Glutamatergic neuron (in vitro differentiated cells): ENCODE data around the gene ACTR1A. TPM values are rescaled to one million over a fixed set of nuclear protein-coding genes. Genes with fewer than 3 reads are reported as not detected.
A peak's percentile ranks its signal among the peaks of the same experiment; 100 is the strongest.

ENCODE experiments used
- DNase-seq: peaks from one replicate; pipeline ENCODE4 v3.0.0; 2022
- H3K27ac Mint-ChIP-seq: one replicate; pipeline ENCODE4 v1.8.0; 2020; ENCODE audit warnings: mild to moderate bottlenecking, mixed read lengths, inconsistent platforms; ENCODE audit not compliant: unreplicated experiment
- H3K27me3 Mint-ChIP-seq: one replicate; pipeline ENCODE4 v1.8.0; 2020; ENCODE audit warnings: mild to moderate bottlenecking, moderate library complexity, mixed read lengths, inconsistent platforms; ENCODE audit not compliant: unreplicated experiment
- H3K36me3 Mint-ChIP-seq: one replicate; pipeline ENCODE4 v1.8.0; 2020; ENCODE audit warnings: mild to moderate bottlenecking, mixed read lengths, inconsistent platforms; ENCODE audit not compliant: unreplicated experiment
- H3K4me1 Mint-ChIP-seq: one replicate; pipeline ENCODE4 v1.8.0; 2020; ENCODE audit warnings: mild to moderate bottlenecking, low read depth, mixed read lengths, inconsistent platforms; ENCODE audit not compliant: unreplicated experiment
- H3K4me3 Mint-ChIP-seq: one replicate; pipeline ENCODE4 v1.8.0; 2020; ENCODE audit warnings: mild to moderate bottlenecking, mixed read lengths, inconsistent platforms; ENCODE audit not compliant: unreplicated experiment
- H3K9me3 Mint-ChIP-seq: one replicate; pipeline ENCODE4 v1.8.0; 2020; ENCODE audit warnings: mild to moderate bottlenecking, moderate library complexity, mixed read lengths, inconsistent platforms; ENCODE audit not compliant: unreplicated experiment
- total RNA-seq: library from RNA; stranded (reverse); fragmentation: NEBNext Ultra II Directional; extraction: Animal tissue kit (Norgen Biotek cat#: 25700); gene quantifications from one replicate; pipeline ENCODE4 v1.2.1, GENCODE V29; 2021; ENCODE audit not compliant: unreplicated experiment
- TF ChIP-seq, protein P1 (sequence below): fragments of 200-600 bp; sonication (generic); IDR thresholded peaks from one replicate; pipeline ENCODE4 v1.5.0; 2021; ENCODE audit not compliant: partially characterized antibody, unreplicated experiment

ACTR1A gene
- total RNA-seq, 1 donor from 2014 or later = 250 TPM

DNA sequence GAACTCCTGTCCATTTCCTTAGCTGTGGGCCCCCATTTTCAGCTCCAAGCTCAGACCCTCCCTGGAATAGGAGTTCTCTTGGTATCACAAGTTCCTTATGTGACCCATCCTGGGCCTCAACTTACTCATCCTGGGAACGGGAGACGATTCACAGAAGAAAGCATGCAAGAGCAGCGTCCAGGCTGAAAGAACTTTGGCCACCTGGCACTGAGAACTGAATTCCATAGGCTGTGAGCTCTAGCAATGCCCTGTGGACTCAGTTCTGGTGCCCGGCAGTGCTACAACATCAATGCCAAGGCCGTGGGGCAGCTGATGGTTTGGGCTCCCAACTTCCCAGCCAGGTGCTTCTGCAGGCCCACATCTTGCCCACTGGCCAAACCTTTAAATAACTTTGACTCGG lies 66.2 kb downstream of the ACTR1A start:
- H3K36me3 Mint-ChIP-seq = no peaks in the 10 kb centered on the region
- TF ChIP-seq, protein P1, sequence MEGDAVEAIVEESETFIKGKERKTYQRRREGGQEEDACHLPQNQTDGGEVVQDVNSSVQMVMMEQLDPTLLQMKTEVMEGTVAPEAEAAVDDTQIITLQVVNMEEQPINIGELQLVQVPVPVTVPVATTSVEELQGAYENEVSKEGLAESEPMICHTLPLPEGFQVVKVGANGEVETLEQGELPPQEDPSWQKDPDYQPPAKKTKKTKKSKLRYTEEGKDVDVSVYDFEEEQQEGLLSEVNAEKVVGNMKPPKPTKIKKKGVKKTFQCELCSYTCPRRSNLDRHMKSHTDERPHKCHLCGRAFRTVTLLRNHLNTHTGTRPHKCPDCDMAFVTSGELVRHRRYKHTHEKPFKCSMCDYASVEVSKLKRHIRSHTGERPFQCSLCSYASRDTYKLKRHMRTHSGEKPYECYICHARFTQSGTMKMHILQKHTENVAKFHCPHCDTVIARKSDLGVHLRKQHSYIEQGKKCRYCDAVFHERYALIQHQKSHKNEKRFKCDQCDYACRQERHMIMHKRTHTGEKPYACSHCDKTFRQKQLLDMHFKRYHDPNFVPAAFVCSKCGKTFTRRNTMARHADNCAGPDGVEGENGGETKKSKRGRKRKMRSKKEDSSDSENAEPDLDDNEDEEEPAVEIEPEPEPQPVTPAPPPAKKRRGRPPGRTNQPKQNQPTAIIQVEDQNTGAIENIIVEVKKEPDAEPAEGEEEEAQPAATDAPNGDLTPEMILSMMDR = no peak
- H3K4me1 Mint-ChIP-seq = peaks cover 8% of the 10 kb centered on the region
- H3K4me3 Mint-ChIP-seq = no peak overlapping the region
- H3K27ac Mint-ChIP-seq = no peak overlapping the region
- peaks cover 15% of the 10 kb centered on the region for H3K27me3 Mint-ChIP-seq
- no peak for DNase-seq
- peaks cover 7% of the 10 kb centered on the region for H3K9me3 Mint-ChIP-seq

DNA sequence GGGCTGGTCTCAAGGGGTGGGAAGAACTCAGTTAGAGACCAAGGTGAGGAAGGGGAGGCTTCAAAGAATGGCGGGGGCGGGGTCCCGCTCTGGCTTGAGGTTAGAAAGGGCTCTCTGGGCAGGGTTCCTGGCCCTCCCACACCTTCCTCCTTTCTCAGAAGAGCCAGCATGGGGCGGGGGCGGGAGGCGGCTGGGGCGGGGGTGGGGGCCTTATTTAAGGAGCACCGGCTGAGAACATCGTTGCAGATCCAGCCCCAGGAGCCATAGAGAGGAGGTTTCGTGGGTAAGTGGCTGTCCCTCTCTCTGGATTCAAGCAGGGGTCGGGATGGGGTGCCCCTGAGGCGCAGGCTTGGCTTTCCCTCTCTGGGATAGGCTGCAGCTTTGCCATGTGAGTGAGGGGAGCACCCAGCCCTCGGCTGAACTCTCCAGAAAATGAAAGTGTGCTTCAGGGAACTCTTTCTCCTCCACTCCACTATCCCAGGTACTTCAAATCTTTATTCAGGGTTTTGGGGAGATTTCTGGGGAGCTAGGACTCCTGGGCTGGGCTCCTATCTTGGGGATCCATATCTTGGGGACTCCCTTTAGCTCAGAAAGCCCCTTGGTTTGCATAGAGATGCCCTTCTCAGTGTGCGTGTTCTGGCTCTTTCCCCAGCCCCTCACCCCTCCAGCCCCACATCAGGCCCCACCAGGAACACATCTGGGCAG lies 66.8 kb downstream of the ACTR1A start:
- TF ChIP-seq, protein P1 = no peak
- peaks cover 8% of the 10 kb centered on the region for H3K4me1 Mint-ChIP-seq
- H3K36me3 Mint-ChIP-seq = no peaks in the 10 kb centered on the region
- no peak overlapping the region for H3K27ac Mint-ChIP-seq
- H3K27me3 Mint-ChIP-seq = peaks cover 15% of the 10 kb centered on the region
- H3K4me3 Mint-ChIP-seq = no peak overlapping the region
- peaks cover 7% of the 10 kb centered on the region for H3K9me3 Mint-ChIP-seq
- DNase-seq = no peak

DNA sequence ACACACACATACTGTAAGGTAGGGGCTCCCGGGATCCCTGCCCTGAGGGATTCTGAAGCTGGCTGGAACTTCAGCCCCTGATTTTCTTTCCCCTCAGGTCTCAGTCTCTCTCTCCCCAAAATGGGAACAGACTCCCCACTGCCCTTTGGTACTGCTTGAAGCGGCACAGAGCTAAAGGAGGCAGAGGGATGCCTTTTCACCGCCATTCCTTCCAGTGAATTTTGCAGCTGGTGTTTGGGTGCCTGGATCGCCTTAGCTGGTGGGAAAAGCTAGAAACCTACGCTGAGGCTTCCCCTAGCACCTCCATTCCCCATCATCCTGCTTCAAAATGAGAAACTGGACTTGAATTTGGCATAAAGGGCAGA lies 67.4 kb downstream of the ACTR1A start:
- peaks cover 8% of the 10 kb centered on the region for H3K4me1 Mint-ChIP-seq
- TF ChIP-seq, protein P1 = no peak

DNA sequence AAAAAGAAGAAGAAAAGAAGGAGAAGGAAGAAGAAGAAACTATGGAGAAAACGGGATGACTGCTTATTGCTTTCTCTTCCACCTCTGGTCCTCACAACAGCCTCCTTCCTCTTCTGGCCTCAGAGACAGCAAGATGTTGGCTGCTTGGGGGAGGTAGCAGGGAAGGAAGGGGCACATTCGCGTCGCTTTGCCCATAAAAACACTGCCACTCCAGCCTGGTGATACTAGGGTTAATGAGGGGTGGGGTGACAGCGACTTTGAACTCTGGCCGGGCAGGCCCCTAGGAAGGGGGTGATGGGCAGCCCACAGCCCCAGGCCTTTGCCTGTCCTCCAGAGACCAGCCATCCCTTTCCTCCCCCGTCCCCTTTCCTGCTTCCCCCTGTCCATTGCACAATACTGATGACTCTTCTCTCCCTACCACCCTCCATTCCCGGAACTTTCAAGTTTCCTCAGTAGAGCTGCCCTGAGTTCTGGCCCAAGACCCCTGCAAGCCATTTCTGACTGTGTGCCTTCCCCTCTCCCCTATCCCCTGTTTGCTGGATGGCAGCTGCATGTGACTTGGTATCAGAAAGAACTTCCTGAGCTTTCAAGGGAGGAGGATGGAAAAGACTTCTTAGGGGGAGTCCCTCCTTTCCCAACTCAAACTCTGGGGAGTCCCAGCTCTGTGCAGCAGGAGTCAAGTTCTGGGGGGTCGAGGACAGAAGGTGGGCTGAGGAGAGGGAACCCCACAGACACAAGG lies 67.9 kb downstream of the ACTR1A start:
- TF ChIP-seq, protein P1 = no peak
- H3K4me1 Mint-ChIP-seq = peaks cover 8% of the 10 kb centered on the region
- DNase-seq = no peak
- H3K36me3 Mint-ChIP-seq = no peaks in the 10 kb centered on the region
- peak overlapping the region; percentile 15 for H3K4me3 Mint-ChIP-seq
- H3K27ac Mint-ChIP-seq = no peak overlapping the region
- H3K27me3 Mint-ChIP-seq = peaks cover 15% of the 10 kb centered on the region
- H3K9me3 Mint-ChIP-seq = peaks cover 7% of the 10 kb centered on the region

More for the DNA sequence above, 67.4 kb downstream of the ACTR1A start:
- H3K36me3 Mint-ChIP-seq = no peaks in the 10 kb centered on the region
- H3K9me3 Mint-ChIP-seq = peaks cover 7% of the 10 kb centered on the region
- no peak overlapping the region for H3K4me3 Mint-ChIP-seq
- DNase-seq = no peak
- peaks cover 15% of the 10 kb centered on the region for H3K27me3 Mint-ChIP-seq
- H3K27ac Mint-ChIP-seq = no peak overlapping the region

DNA sequence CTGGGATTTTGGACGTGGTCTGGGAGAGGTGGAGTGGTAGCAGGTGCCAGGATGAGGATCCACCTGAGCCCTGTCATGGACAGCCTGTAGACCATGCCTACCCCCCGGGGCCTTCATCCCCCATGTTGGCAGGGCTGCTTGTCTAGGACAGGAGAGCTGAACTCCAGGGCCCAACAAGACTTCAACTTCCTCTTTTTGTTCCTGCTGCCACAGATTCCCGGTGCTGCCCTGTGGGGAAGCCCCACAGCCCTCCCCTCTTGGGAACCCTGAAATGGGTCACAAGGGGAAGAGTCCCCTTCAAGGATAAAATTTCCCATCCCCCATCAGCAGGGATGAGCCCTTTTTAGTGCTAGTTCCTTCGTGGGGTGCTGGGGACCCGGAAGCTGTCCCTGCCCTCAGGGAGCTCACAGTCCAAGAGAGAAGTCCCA lies 68.9 kb downstream of the ACTR1A start:
- TF ChIP-seq, protein P1 = no peak
- Mint-ChIP-seq H3K27me3 (peaks cover 15% of the 10 kb centered on the region), H3K36me3 (no peaks in the 10 kb centered on the region), H3K4me1 (peaks cover 8% of the 10 kb centered on the region), H3K27ac (no peak overlapping the region), H3K9me3 (peaks cover 7% of the 10 kb centered on the region), H3K4me3 (no peak overlapping the region)
- DNase-seq = no peak
